Left lung (tissue), 10 donors: ENCODE results near the gene LMBR1. TPM values are rescaled to one million over a fixed set of nuclear protein-coding genes. Genes with fewer than 3 reads are reported as not detected.

Source experiments
- ATAC-seq: fragments of 200-7000 bp; cut with Tn5 transposase; one replicate; pipeline ENCODE4 v1.9.1; 2020; ENCODE audit warnings: moderate library complexity
- DNase-seq, 4 donors: peaks; one replicate each; pipeline ENCODE4 v3.0.0-alpha.2; 2013 to 2020
- H3K27ac ChIP-seq, 2 donors: fragments of 200-600 bp; sonication (generic) in 1 of 2; one replicate each; pipeline versions ENCODE4 v1.5.0 to v1.8.0; 2020 to 2021
- H3K27me3 ChIP-seq, 2 donors: fragments of 200-600 bp; sonication (generic) in 1 of 2; one replicate each; pipeline versions ENCODE4 v1.5.0 to v1.8.0; 2020 to 2021
- H3K36me3 ChIP-seq, 2 donors: fragments of 200-600 bp; sonication (generic) in 1 of 2; one replicate each; pipeline versions ENCODE4 v1.5.0 to v1.8.0; 2020 to 2021
- H3K4me1 ChIP-seq, 2 donors: fragments of 200-600 bp; one replicate each; pipeline ENCODE4 v1.8.0; 2021
- H3K4me3 ChIP-seq, 2 donors: fragments of 200-600 bp; sonication (generic) in 1 of 2; one replicate each; pipeline versions ENCODE4 v1.5.0 to v1.8.0; 2020 to 2021; ENCODE audit warnings: mild to moderate bottlenecking in 1 of 2
- H3K9me3 ChIP-seq, 2 donors: fragments of 200-600 bp; sonication (generic) in 1 of 2; one replicate each; pipeline versions ENCODE4 v1.5.0 to v1.8.0; 2020 to 2021
- intact Hi-C, 2 donors: fragments of 100-400 bp; cut with DNase I; formaldehyde crosslinking; loops; one replicate each; pipeline versions ENCODE4 v1.11.2 to v1.14.2; 2022
- polyA plus RNA-seq, 6 donors: library from polyadenylated mRNA; unstranded; fragments of 120-200 nt; gene quantifications; one replicate each; pipeline ENCODE4 v1.2.1, GENCODE V29; 2013; ENCODE audit not compliant: insufficient read length in 6 of 6
- total RNA-seq, 2 donors: library from RNA; stranded (reverse); fragmentation: NEBNext Ultra II Directional; extraction: Animal tissue kit (Norgen Biotek cat#: 25700); gene quantifications; one replicate each; pipeline ENCODE4 v1.2.1, GENCODE V29; 2021
- TF ChIP-seq, protein P1 (sequence below), 2 donors: fragments of 200-600 bp; sonication (generic) in 1 of 2; IDR thresholded peaks; one replicate each; pipeline versions ENCODE4 v1.5.0 to v1.8.0; 2021; ENCODE audit warnings: antibody characterized with exemption in 2 of 2
- donor health status: DM: no; HTN: yes; CAD: no.
- donor health status: DM: no; HTN: no; CAD: no.

Gene LMBR1
- total and polyA plus RNA-seq, 8 donors = 54.7 to 71.1 (median 63.9) TPM

DNA sequence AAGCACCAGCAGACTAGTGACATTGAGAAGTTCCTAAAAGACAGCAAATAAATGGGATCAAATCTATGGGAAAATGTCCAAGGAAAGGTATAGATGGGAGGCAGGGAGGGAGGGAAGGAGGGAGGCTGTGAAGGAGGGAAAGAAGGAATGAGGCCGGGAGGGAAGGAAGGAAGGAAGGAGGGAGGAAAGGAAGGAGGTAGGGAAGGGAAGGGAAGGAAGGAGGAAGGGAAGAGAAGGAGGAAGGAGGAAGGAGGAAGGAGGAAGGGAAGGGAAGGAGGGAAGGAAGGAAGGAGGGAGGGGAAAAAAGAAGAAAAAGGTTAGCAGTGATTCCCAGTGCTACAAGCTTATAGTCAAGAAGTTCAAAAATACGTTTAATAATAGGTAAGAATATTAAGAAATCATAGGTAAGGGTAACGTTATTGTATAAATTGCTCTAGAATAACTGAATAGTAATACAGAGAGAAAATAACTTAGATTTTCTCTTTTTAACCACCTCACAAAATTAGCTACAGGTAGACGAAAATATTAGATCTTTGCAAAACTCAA is 106.9 kb downstream of the LMBR1 start:
- intact Hi-C loops = no loop called here
- H3K27ac ChIP-seq = no peak overlapping the region
- H3K36me3 ChIP-seq = peaks cover 0 to 6% of the 10 kb centered on the region in 2 donors
- no peak overlapping the region for H3K4me3 ChIP-seq
- TF ChIP-seq, protein P1, sequence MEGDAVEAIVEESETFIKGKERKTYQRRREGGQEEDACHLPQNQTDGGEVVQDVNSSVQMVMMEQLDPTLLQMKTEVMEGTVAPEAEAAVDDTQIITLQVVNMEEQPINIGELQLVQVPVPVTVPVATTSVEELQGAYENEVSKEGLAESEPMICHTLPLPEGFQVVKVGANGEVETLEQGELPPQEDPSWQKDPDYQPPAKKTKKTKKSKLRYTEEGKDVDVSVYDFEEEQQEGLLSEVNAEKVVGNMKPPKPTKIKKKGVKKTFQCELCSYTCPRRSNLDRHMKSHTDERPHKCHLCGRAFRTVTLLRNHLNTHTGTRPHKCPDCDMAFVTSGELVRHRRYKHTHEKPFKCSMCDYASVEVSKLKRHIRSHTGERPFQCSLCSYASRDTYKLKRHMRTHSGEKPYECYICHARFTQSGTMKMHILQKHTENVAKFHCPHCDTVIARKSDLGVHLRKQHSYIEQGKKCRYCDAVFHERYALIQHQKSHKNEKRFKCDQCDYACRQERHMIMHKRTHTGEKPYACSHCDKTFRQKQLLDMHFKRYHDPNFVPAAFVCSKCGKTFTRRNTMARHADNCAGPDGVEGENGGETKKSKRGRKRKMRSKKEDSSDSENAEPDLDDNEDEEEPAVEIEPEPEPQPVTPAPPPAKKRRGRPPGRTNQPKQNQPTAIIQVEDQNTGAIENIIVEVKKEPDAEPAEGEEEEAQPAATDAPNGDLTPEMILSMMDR (IDR thresholded peaks at IDR 0.05) = no peak
- ATAC-seq (no peak), DNase-seq (no peak)
- no peaks in the 10 kb centered on the region for H3K9me3 ChIP-seq
- no peaks in the 10 kb centered on the region for H3K27me3 ChIP-seq
- H3K4me1 ChIP-seq = no peaks in the 10 kb centered on the region

DNA sequence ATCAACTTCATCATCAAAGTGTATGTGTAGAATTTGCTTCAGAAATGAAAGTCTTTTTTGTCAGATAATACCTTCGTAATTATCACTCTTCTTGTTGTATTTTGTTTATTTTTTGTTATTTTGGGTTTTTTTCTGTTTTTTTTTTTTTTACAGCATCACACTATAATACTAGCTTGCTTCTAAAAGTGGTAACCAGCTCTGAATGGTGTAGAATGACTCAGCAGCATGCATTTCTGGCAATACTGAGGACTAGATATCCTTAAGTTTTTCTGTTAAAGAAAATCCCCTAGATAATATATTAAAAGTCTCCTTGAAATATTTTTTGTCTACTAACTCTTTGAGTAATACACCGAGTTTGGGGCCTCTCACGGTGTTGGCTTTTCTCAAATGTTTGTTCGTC is 109.1 kb downstream of the LMBR1 start:
- no peaks in the 10 kb centered on the region for H3K9me3 ChIP-seq
- no peak for DNase-seq
- no peak overlapping the region for H3K27ac ChIP-seq
- no peak for ATAC-seq
- H3K4me3 ChIP-seq = no peak overlapping the region
- no peaks in the 10 kb centered on the region for H3K4me1 ChIP-seq
- intact Hi-C loops = no loop called here
- TF ChIP-seq, protein P1 (IDR thresholded peaks at IDR 0.05) = no peak
- H3K36me3 ChIP-seq = peaks cover 0 to 6% of the 10 kb centered on the region in 2 donors
- H3K27me3 ChIP-seq = no peaks in the 10 kb centered on the region

DNA sequence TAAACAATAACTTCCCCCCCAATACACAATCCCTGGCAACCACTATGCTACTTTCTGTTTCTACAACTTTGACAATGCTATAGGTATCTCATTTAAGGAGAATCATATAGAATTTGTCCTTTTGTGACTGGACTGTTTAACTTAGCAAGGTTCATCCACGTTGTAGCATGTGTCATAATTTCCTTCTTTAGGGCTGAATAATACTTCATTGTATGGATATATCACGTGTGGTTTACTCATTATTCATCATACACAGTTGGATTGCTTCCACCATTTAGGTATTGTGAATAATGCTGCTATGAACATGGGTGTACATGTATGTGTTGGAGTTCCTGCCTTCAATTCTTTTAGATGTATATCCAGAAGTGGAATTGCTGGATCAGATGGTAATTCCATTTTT is 111.0 kb downstream of the LMBR1 start:
- intact Hi-C loops = no loop called here
- ATAC-seq = no peak

DNA sequence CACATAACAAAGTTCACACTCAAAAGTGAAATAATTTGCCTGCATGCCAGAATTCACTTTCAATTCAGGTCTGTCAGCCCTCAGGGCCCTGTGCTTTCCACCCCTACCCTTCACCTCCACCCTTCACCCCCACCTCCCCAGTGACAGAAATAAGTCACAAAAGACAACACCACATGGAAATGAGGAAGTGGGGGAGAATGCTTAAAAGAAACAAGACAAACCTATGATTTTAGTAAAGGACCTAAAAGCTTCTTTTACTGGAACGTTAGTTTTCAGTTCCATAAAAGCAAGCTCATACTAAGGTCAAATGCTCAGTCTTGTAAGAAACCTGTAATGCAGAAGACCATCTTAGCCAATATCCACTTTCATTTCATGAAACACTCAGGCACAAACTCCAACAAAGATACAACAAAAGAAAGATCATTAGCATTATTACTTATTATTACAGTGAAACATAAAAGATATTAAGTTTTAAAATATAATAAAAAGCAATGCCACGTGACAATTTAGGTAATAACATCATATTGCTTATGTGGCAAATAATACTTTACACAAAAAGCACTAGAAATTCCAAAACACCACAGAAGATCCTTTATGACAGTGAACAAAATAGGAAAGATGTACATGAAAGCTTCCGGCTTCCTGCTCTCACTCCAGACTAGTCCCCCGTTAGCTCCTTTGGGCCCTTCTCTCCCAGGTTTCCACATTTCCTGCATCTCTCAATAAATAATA is 112.1 kb downstream of the LMBR1 start:
- Histone ChIP-seq H3K36me3 (peaks cover 0 to 6% of the 10 kb centered on the region in 2 donors), H3K27ac (no peak overlapping the region), H3K4me1 (no peaks in the 10 kb centered on the region), H3K9me3 (no peaks in the 10 kb centered on the region), H3K4me3 (no peak overlapping the region), H3K27me3 (no peaks in the 10 kb centered on the region)
- TF ChIP-seq, protein P1 (IDR thresholded peaks at IDR 0.05) = no peak
- no peak for ATAC-seq
- DNase-seq = no peak
- intact Hi-C loops = no loop called here

More for the DNA sequence above, 111.0 kb downstream of the LMBR1 start:
- no peaks in the 10 kb centered on the region for H3K9me3 ChIP-seq
- no peaks in the 10 kb centered on the region for H3K27me3 ChIP-seq
- H3K36me3 ChIP-seq = peaks cover 0 to 6% of the 10 kb centered on the region in 2 donors
- no peak for DNase-seq
- no peaks in the 10 kb centered on the region for H3K4me1 ChIP-seq
- TF ChIP-seq, protein P1 (IDR thresholded peaks at IDR 0.05) = no peak
- no peak overlapping the region for H3K27ac ChIP-seq
- H3K4me3 ChIP-seq = no peak overlapping the region

- intact Hi-C loops = no loop called here
- Histone ChIP-seq H3K27ac (no peak overlapping the region), H3K4me3 (no peak overlapping the region), H3K4me1 (no peaks in the 10 kb centered on the region), H3K27me3 (no peaks in the 10 kb centered on the region), H3K9me3 (no peaks in the 10 kb centered on the region), H3K36me3 (peaks cover 0 to 11% of the 10 kb centered on the region in 2 donors)
- DNase-seq (no peak), ATAC-seq (no peak)
- TF ChIP-seq, protein P1 (IDR thresholded peaks at IDR 0.05) = no peak
Observed at GRCh38 chr7:156778668-156779067, 114.3 kb downstream of the LMBR1 start.
